Prostate gland (tissue), 2 donors: ENCODE results near the gene SLC13A5. TPM values are rescaled to one million over a fixed set of nuclear protein-coding genes. Genes with fewer than 3 reads are reported as not detected.

Source experiments
- DNase-seq: peaks from one replicate; pipeline ENCODE4 v3.0.0-alpha.2; 2019; ENCODE audit warnings: low spot score
- H3K27ac ChIP-seq, 2 donors: fragments of 200-600 bp; sonication (generic); 2 replicates each; pipeline ENCODE4 v1.5.1; 2017 to 2019
- H3K27me3 ChIP-seq: fragments of 200-600 bp; sonication (generic); replicated peaks from 2 replicates; pipeline ENCODE4 v1.5.1; 2019; ENCODE audit not compliant: insufficient read depth
- H3K36me3 ChIP-seq, 2 donors: fragments of 200-600 bp; sonication (generic); 1 replicate in 1 of 2; 2 replicates in 1 of 2; pipeline versions ENCODE4 v1.5.1 to v1.8.1; 2017 to 2019
- H3K4me1 ChIP-seq: fragments of 200-600 bp; sonication (generic); replicated peaks from 2 replicates; pipeline ENCODE4 v1.5.1; 2019
- H3K4me3 ChIP-seq, 2 donors: fragments of 200-600 bp; sonication (generic); 2 replicates each; pipeline ENCODE4 v1.5.1; 2017 to 2019
- H3K9me3 ChIP-seq: fragments of 200-600 bp; sonication (generic); 2 replicates; pipeline ENCODE4 v1.5.1; 2017
- CTCF ChIP-seq, 4 experiments: fragments of 200-600 bp in 2 of 4; fragments of 450-650 bp in 2 of 4; sonication (generic) in 2 of 4; IDR thresholded peaks; 1 replicate in 3 of 4; 2 replicates in 1 of 4; pipeline ENCODE4 v1.5.1; 2016 to 2019; ENCODE audit warnings: antibody characterized with exemption in 4 of 4, mild to moderate bottlenecking in 2 of 4, moderate library complexity in 2 of 4
- POLR2A ChIP-seq: fragments of 450-650 bp; IDR thresholded peaks from one replicate; pipeline ENCODE4 v1.6.1; 2016; ENCODE audit warnings: antibody characterized with exemption, mild to moderate bottlenecking
- POLR2AphosphoS5 ChIP-seq: sonication (generic); formaldehyde crosslinking; IDR thresholded peaks from one replicate; pipeline ENCODE4 v1.6.1; 2017; ENCODE audit warnings: antibody characterized with exemption
- WGBS: methylation state at CpG from one replicate; pipeline ENCODE4 v1.1.5; 2018; 5-methylcytosine and 5-hydroxymethylcytosine counted together
- intact Hi-C: fragments of 100-400 bp; cut with DNase I; formaldehyde crosslinking; loops from one replicate; pipeline ENCODE4 v1.14.2; 2022
- total RNA-seq, 2 donors: library from RNA; depleted of rRNA; stranded (reverse); fragments of >200 nt; gene quantifications; one replicate each; pipeline ENCODE4 v1.1.0, GENCODE V29; 2016

SLC13A5 gene
- total RNA-seq, 2 donors from 2014 or later = 1.1 to 1.6 TPM

GRCh38 chr17:6716736-6717135 lies 3.6 kb upstream of the SLC13A5 start:
- intact Hi-C loops = no loop called here
- Histone ChIP-seq H3K4me1 (no peaks in the 10 kb centered on the region), H3K9me3 (no peaks in the 10 kb centered on the region), H3K27ac (no peak overlapping the region), H3K4me3 (no peak overlapping the region), H3K27me3 (peaks cover 7% of the 10 kb centered on the region), H3K36me3 (no peaks in the 10 kb centered on the region)
- TF ChIP-seq POLR2A (no peak), CTCF (IDR thresholded peaks at IDR 0.05) (no peak), POLR2AphosphoS5 (no peak)
- WGBS = 79% methylated on average over 2 of the region's 2 CpGs
- no peak for DNase-seq

GRCh38 chr17:6714315-6714874 lies 1.2 kb upstream of the SLC13A5 start:
- intact Hi-C loops = no loop called here
- Histone ChIP-seq H3K9me3 (no peaks in the 10 kb centered on the region), H3K4me1 (no peaks in the 10 kb centered on the region), H3K27me3 (peaks cover 7% of the 10 kb centered on the region), H3K36me3 (no peaks in the 10 kb centered on the region), H3K4me3 (no peak overlapping the region), H3K27ac (no peak overlapping the region)
- TF ChIP-seq CTCF (IDR thresholded peaks at IDR 0.05) (no peak), POLR2A (no peak), POLR2AphosphoS5 (no peak)
- no peak for DNase-seq
- WGBS = 89% methylated on average over 7 of the region's 7 CpGs

- H3K27me3 ChIP-seq = peaks cover 7% of the 10 kb centered on the region
- no peak for DNase-seq
These were observed 726 bp upstream of the SLC13A5 start for GRCh38 chr17:6713918-6714271.

GRCh38 chr17:6712854-6713129 lies 377 bp downstream of the SLC13A5 start:
- peaks cover 7% of the 10 kb centered on the region for H3K27me3 ChIP-seq
- no peak for DNase-seq
- H3K4me1 ChIP-seq = no peaks in the 10 kb centered on the region
- TF ChIP-seq CTCF (IDR thresholded peaks at IDR 0.05) (no peak), POLR2A (no peak)
- H3K4me3 ChIP-seq = no peak overlapping the region
- no peaks in the 10 kb centered on the region for H3K36me3 ChIP-seq
- 16% methylated on average over 13 of the region's 14 CpGs for WGBS
- intact Hi-C loops = no loop called here
- no peak overlapping the region for H3K27ac ChIP-seq
- no peaks in the 10 kb centered on the region for H3K9me3 ChIP-seq

More at GRCh38 chr17:6713918-6714271, 726 bp upstream of the SLC13A5 start:
- TF ChIP-seq CTCF (IDR thresholded peaks at IDR 0.05) (no peak), POLR2A (no peak), POLR2AphosphoS5 (no peak)
- Histone ChIP-seq H3K27ac (no peak overlapping the region), H3K36me3 (no peaks in the 10 kb centered on the region), H3K9me3 (no peaks in the 10 kb centered on the region), H3K4me3 (peak overlapping the region in 1 of 2 donors; percentile 11), H3K4me1 (no peaks in the 10 kb centered on the region)
- intact Hi-C loops = no loop called here
- 7% methylated on average over 29 of the region's 29 CpGs for WGBS

GRCh38 chr17:6712058-6712853 lies 913 bp downstream of the SLC13A5 start:
- 23% methylated on average over 11 of the region's 11 CpGs for WGBS
- no peak overlapping the region for H3K4me3 ChIP-seq
- no peak overlapping the region for H3K27ac ChIP-seq
- intact Hi-C loops = no loop called here
- TF ChIP-seq CTCF (IDR thresholded peaks at IDR 0.05) (no peak), POLR2A (no peak), POLR2AphosphoS5 (no peak)
- no peaks in the 10 kb centered on the region for H3K4me1 ChIP-seq
- peaks cover 7% of the 10 kb centered on the region for H3K27me3 ChIP-seq
- H3K36me3 ChIP-seq = no peaks in the 10 kb centered on the region
- no peaks in the 10 kb centered on the region for H3K9me3 ChIP-seq
- no peak for DNase-seq
